Measurements from ENCODE around the gene CD59.
"Not testable (repeated sequence)": the region's sequence is repeated elsewhere in the genome, so short reads cannot be mapped to it uniquely, and the experiment has no call there.

Gene CD59

GRCh38 chr11:33665350-33666106, 70.7 kb downstream of the CD59 start:
- DNase-seq (ENCODE audit: low read depth), result no peak

DNA sequence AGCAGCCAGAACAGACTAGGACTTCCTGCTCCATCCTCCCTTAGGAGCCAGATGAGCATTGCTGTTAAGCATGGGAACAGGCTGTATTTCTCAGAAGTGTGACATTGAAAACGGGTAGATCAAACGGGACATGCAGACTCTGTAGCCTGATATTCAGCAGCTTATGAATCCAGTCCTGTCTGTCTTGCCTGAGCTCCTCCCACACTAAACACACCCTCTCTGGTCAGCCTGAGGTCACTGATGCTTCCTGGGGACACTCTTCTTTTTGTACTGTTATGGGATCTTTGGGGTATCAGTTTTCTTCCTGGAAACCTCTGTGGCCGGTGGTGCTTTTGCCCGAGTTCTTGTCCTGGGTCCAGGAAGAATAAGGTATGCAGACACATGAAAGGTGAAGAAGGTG, 71.4 kb downstream of the CD59 start:
- no peak for DNase-seq (ENCODE audit: low read depth)

GRCh38 chr11:33664166-33664565, 72.1 kb downstream of the CD59 start:
- DNase-seq (ENCODE audit: low read depth), result no peak

DNA sequence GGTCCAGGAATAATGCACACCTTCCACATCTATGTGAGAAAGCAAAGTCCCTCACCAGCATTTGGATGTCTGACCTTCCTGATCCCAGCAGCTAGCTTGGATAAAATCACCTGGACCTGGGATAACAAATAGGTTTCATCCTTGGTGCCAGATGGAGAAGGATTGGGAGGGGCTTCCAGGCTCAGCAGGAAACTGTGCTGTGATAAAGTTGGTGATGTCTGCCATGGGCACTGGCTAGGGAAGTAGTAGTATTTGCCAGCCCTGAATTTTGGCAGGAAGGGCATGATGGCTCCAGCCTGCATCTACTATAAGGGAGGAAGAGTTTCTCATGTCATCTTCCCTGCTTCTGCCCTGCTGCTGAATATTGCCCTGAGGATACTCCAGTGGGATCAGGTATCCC, 73.1 kb downstream of the CD59 start:
- no peak for DNase-seq (ENCODE audit: low read depth)

DNA sequence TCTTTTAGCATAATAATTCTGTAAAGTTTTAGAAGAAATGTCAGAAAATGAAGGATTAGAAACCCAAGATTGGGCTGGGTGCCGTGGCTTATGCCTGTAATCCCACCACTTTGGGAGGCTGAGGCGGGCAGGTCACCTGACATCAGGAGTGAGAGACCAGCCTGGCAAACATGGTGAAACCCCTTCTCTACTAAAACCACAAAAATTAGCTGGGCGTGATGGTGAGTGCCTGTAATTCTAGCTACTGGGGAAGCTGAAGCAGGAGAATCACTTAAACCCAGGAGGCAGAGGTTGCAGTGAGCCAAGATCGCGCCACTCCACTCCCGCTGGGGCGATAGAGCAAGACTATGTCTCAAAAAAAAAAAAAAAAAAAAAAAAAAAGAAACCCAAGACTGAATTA, 74.7 kb downstream of the CD59 start:
- DNase-seq (ENCODE audit: low read depth), result not testable (repeated sequence)

GRCh38 chr11:33660962-33661361, 75.3 kb downstream of the CD59 start:
- DNase-seq (ENCODE audit: low read depth), result no peak

- no peak for DNase-seq (ENCODE audit: low read depth)
Observed at GRCh38 chr11:33659370-33660139, 76.7 kb downstream of the CD59 start.

DNA sequence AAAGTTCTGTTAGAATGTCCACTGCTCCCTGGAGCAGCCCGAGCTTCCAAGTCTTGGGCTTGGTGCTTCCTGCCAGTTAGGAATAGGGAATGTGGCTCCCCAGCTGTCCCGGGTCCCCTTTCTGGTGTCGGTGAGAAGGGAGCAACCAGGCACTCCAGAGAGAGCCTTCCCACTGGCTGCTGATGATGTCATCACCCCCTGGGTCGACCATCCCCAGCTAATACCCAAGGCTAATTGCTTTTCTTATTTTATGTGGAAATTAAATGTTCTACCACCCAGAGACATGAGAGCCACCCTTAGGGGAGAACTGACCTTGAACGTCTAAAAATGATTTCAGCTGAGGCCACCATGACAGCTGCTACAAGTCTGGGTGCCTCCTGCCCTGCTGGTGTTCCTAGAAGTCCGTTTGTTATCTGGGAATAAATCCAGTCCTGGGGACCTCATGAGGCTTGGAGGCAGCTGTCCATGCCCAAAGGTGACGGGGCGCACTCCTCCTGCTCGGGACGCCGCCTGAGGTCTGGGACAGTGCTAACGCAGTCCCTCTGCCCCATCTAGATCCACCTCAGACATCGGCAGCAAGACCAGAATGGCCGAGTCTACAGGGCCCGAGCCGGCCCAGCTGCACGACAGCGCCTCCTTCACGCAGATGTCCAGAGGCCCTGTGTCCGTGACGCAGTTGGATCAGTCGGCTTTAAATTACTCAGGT, 77.9 kb downstream of the CD59 start:
- DNase-seq (ENCODE audit: low read depth), result no peak

DNA sequence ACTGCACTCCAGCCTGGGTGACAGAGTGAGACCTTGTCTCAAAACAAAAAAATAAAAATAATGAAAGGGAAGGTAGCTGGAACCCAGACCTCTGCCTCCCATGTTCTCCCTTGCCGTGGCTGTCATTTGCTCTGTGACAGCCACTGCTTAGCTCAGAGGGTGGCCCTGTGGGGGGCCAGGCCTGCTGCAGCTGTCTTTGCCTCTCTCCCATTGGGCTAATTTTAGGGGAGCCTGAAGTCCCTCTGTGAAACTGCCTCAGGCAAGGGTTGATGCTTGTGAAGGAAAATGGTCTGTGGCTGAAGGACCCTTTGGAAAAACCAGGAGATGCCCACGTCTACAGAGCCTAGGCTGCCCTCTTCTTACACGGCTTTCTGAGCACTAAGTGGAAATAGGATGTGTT, 78.5 kb downstream of the CD59 start:
- no peak for DNase-seq (ENCODE audit: low read depth)

DNA sequence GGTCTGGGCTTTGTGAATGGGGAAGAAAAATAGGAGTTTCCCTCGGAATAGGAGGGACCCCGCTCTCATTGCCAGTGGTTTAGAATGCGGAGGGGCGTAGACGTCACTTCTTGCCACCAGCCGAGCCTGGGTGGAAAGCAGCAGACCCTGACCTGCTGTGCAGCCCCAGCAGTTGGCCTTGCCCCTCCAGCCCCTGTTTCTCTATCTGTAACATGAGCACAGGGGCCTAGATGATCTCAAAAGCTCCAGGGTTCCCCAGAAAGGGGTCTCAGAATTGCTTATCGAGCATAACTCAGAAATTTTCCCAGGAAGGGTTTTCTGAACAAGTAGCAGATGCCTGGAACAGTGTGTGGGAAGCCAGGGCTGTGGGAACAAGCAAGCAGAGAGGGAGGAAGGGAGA, 79.5 kb downstream of the CD59 start:
- DNase-seq (ENCODE audit: low read depth), result no peak

- DNase-seq (ENCODE audit: low read depth), result no peak
Observed at GRCh38 chr11:33655842-33656600, 80.2 kb downstream of the CD59 start.

DNA sequence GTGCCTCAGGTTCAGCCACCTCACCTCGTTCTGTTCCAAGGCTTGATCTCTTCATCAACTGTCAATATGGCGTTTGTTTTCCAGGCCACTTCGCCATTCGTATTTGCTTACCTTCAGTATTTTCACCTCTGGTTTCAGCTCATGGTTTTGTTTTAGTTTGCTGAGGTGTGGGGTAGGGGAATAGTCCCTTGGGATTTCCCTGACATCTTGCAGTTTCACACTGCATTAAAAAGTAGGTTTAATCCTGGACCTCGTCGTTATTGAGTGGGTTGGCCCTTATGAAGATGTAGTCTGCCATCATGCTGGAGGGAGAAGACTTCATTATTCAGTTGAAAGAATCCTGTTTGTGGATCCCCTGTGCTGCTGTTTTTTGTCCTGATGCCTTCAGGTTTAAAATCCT, 81.6 kb downstream of the CD59 start:
- no peak for DNase-seq (ENCODE audit: low read depth)

All from CMK (cell line).